ENCODE data around the gene ANO4. TPM values are rescaled to one million over a fixed set of nuclear protein-coding genes. Genes with fewer than 3 reads are reported as not detected.

Gene ANO4
- total RNA-seq, 1 donor from 2014 or later, result 0.13 TPM

GRCh38 chr12:101165319-101165718 is 370.7 kb downstream of the ANO4 start:
- TF ChIP-seq CTCF (IDR thresholded peaks at IDR 0.05; ENCODE audit: insufficient read depth, low read length, poor library complexity, severe bottlenecking), result no peak
- DNase-seq (ENCODE audit: low read depth), result no peak
- no peaks in the 10 kb centered on the region for H3K36me3 ChIP-seq (ENCODE audit: control insufficient read depth, insufficient read depth, low read length)
- H3K4me3 ChIP-seq (ENCODE audit: low read depth, low read length), result no peak overlapping the region
- no peaks in the 10 kb centered on the region for H3K27me3 ChIP-seq (ENCODE audit: control insufficient read depth, insufficient read depth, low read length)

DNA sequence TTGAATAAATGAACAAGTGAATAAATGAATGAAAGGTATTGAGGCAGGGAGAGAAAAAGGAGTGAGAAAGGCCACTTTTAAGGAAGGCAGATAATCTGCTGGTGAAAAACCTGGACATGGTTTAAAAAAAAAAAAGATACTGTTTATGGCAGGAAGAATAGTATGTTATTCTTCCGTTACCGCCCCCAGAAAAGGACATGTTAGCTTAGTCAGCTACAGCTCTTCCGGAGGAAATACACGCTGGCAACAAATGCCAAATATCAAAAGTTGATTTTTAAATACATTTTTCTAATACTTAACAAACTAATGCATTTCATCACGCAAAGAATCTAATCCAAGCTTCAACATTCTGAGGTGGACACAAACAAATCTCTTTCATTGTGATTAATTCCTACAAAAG is 372.3 kb downstream of the ANO4 start:
- DNase-seq (ENCODE audit: low read depth), result no peak
- no peak overlapping the region for H3K4me3 ChIP-seq (ENCODE audit: low read depth, low read length)
- no peak for TF ChIP-seq CTCF (IDR thresholded peaks at IDR 0.05; ENCODE audit: insufficient read depth, low read length, poor library complexity, severe bottlenecking)
- no peaks in the 10 kb centered on the region for H3K27me3 ChIP-seq (ENCODE audit: control insufficient read depth, insufficient read depth, low read length)
- H3K36me3 ChIP-seq (ENCODE audit: control insufficient read depth, insufficient read depth, low read length), result no peaks in the 10 kb centered on the region

GRCh38 chr12:101168001-101168400 is 373.4 kb downstream of the ANO4 start:
- no peak for TF ChIP-seq CTCF (IDR thresholded peaks at IDR 0.05; ENCODE audit: insufficient read depth, low read length, poor library complexity, severe bottlenecking)

DNA sequence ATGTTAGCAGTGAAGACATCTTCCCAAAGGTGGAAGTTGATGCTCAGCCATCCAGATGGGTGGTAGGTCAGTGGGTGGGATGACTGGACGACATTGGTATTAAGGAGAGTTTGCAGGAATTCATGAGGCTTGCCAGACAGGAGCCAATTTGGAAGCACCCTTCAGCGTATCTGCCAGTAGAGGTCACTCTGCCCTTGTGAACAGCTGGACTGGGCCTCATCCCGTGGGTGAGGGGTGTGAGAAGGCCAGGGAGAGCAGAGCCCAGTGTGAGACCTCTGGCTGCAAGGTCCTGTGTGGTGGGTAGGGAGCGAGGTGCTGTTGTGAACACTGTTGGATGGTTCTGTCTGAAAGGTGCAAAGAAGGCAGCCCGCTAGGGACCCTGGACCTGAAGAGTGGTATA is 377.7 kb downstream of the ANO4 start:
- DNase-seq (ENCODE audit: low read depth), result no peak
- Histone ChIP-seq H3K36me3 (ENCODE audit: control insufficient read depth, insufficient read depth, low read length) (no peaks in the 10 kb centered on the region), H3K27me3 (ENCODE audit: control insufficient read depth, insufficient read depth, low read length) (no peaks in the 10 kb centered on the region), H3K4me3 (ENCODE audit: low read depth, low read length) (no peak overlapping the region)
- TF ChIP-seq CTCF (IDR thresholded peaks at IDR 0.05; ENCODE audit: insufficient read depth, low read length, poor library complexity, severe bottlenecking), result peak; percentile 5

More at GRCh38 chr12:101168001-101168400, 373.4 kb downstream of the ANO4 start:
- H3K4me3 ChIP-seq (ENCODE audit: low read depth, low read length), result no peak overlapping the region
- H3K36me3 ChIP-seq (ENCODE audit: control insufficient read depth, insufficient read depth, low read length), result no peaks in the 10 kb centered on the region
- H3K27me3 ChIP-seq (ENCODE audit: control insufficient read depth, insufficient read depth, low read length), result no peaks in the 10 kb centered on the region
- no peak for DNase-seq (ENCODE audit: low read depth)

DNA sequence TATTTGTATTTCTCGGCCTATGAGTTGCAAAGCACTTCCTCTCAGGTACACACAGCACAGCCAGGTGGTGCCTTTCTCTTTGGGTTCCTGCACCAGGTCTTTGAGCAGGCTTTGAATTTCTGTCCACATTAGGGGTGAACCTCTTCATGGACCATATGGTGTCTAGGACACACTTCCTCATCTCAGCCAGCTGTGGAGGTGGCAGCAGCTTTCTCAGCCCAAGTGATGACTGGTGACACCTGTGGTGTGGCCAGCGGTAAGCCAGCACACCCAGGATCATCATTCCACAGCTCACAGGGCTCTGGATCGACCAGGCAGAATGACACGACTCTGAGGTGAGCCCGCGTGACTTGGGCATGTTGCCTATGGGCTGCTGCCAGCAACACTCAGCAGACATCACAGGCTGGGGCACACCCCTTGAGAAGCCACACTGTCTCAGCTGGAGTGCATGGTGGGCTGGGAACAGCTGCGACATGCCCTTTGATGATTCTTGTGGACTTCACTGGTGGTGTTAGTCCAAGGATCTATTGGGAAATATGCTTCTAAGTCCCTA is 378.7 kb downstream of the ANO4 start:
- Histone ChIP-seq H3K36me3 (ENCODE audit: control insufficient read depth, insufficient read depth, low read length) (no peaks in the 10 kb centered on the region), H3K27me3 (ENCODE audit: control insufficient read depth, insufficient read depth, low read length) (no peaks in the 10 kb centered on the region), H3K4me3 (ENCODE audit: low read depth, low read length) (no peak overlapping the region)
- TF ChIP-seq CTCF (IDR thresholded peaks at IDR 0.05; ENCODE audit: insufficient read depth, low read length, poor library complexity, severe bottlenecking), result no peak
- DNase-seq (ENCODE audit: low read depth), result no peak

GRCh38 chr12:101174541-101174940 is 380.0 kb downstream of the ANO4 start:
- no peak for TF ChIP-seq CTCF (IDR thresholded peaks at IDR 0.05; ENCODE audit: insufficient read depth, low read length, poor library complexity, severe bottlenecking)
- H3K4me3 ChIP-seq (ENCODE audit: low read depth, low read length), result no peak overlapping the region
- no peaks in the 10 kb centered on the region for H3K36me3 ChIP-seq (ENCODE audit: control insufficient read depth, insufficient read depth, low read length)
- no peak for DNase-seq (ENCODE audit: low read depth)
- no peaks in the 10 kb centered on the region for H3K27me3 ChIP-seq (ENCODE audit: control insufficient read depth, insufficient read depth, low read length)
